ENCODE results near the gene RALGPS1. TPM values are rescaled to one million over a fixed set of nuclear protein-coding genes. Genes with fewer than 3 reads are reported as not detected.

The RALGPS1 gene
- total RNA-seq, 1 donor from 2014 or later, result 21.7 TPM

DNA sequence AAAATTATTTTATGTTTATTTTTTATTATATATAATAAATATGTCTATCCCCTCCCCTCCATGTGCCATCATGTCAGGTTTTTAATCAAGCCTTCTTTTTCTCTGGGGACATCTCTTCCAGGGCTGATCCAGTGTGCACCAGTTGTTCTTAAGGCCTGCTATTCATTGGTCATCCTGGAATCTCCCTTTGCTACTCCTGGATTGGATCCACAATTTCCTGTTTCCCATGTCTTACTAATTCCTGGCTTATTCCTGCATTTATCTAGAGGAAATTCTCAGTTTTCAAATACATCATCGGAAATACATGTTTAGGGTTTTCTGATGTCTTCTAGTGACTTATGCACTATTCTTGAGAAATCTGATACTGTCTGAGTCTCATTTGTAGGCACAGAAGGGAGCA lies 151.0 kb downstream of the RALGPS1 start:
- Mint-ChIP-seq H3K36me3 (ENCODE audit: low read depth) (peaks cover 44% of the 10 kb centered on the region), H3K4me3 (no peak overlapping the region), H3K4me1 (peaks cover 2% of the 10 kb centered on the region), H3K9me3 (no peaks in the 10 kb centered on the region), H3K27ac (no peak overlapping the region), H3K27me3 (no peaks in the 10 kb centered on the region)
- no peak for ATAC-seq (ENCODE audit: low read depth)
- intact Hi-C loops (cut with micrococcal nuclease), result no loop called here
- TF ChIP-seq, protein P1, sequence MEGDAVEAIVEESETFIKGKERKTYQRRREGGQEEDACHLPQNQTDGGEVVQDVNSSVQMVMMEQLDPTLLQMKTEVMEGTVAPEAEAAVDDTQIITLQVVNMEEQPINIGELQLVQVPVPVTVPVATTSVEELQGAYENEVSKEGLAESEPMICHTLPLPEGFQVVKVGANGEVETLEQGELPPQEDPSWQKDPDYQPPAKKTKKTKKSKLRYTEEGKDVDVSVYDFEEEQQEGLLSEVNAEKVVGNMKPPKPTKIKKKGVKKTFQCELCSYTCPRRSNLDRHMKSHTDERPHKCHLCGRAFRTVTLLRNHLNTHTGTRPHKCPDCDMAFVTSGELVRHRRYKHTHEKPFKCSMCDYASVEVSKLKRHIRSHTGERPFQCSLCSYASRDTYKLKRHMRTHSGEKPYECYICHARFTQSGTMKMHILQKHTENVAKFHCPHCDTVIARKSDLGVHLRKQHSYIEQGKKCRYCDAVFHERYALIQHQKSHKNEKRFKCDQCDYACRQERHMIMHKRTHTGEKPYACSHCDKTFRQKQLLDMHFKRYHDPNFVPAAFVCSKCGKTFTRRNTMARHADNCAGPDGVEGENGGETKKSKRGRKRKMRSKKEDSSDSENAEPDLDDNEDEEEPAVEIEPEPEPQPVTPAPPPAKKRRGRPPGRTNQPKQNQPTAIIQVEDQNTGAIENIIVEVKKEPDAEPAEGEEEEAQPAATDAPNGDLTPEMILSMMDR (IDR thresholded peaks at IDR 0.05), result no peak
- DNase-seq, result no peak
- POLR2A ChIA-PET, result no interaction called here
- CTCF ChIA-PET, result no interaction called here

DNA sequence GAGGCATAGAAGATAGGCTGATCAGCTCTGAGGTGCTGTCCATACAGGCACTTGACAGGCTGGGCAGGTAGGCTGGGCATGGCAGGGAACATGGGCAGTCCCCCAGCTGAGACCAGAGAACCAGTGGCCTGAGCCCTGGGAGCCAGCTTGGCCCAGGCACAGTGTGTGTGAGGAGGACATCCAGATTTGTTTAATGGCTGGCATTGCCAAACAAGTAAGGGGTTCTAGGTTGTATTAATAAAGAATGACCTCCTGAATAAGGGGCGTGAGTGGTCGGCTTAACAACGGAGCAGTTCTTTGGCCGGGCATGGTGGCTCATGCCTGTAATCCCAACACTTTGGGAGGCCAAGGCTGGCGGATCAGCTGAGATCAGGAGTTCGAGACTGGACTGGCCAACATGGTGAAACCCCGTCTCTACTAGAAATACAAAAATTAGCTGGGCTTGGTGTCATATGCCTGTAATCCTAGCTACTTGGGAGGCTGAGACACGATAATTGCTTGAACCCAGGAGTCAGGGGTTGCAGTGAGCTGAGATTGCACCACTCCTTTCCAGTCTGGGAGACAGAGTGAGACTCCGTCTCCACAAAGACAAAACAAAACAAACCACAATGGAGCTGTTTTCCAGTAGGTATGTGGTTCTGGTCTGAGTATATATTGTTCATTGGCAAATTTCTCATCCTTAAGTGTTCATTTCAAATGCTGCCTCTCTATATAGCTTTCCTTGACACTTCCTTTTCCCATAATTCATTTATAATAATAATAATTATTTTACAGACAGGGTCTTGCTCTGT lies 151.7 kb downstream of the RALGPS1 start:
- Mint-ChIP-seq H3K4me1 (no peaks in the 10 kb centered on the region), H3K27me3 (no peaks in the 10 kb centered on the region), H3K27ac (no peak overlapping the region), H3K9me3 (peaks cover 3% of the 10 kb centered on the region), H3K4me3 (no peak overlapping the region), H3K36me3 (ENCODE audit: low read depth) (peaks cover 43% of the 10 kb centered on the region)
- DNase-seq, result no peak
- CTCF ChIA-PET, result no interaction called here
- TF ChIP-seq, protein P1 (IDR thresholded peaks at IDR 0.05), result no peak
- ATAC-seq (ENCODE audit: low read depth), result no peak
- POLR2A ChIA-PET, result no interaction called here
- intact Hi-C loops (cut with micrococcal nuclease), result no loop called here

DNA sequence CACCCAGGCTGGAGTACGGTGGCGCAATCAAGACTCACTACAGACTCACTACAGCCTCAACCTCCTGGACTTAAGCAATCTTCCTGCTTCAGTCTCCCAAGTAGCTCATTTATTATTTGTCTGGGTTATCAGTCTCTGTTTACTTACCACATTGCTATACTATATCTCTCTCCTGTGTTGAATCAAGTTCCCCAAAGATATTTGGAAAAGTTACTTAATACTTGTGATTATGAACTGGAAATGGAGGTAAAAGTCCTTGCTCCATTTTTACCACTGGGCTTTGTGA lies 152.2 kb downstream of the RALGPS1 start:
- ATAC-seq (ENCODE audit: low read depth) (no peak), DNase-seq (no peak)
- Mint-ChIP-seq H3K36me3 (ENCODE audit: low read depth) (peaks cover 43% of the 10 kb centered on the region), H3K27me3 (no peaks in the 10 kb centered on the region), H3K27ac (no peak overlapping the region), H3K4me1 (no peaks in the 10 kb centered on the region), H3K9me3 (peaks cover 3% of the 10 kb centered on the region), H3K4me3 (no peak overlapping the region)
- TF ChIP-seq, protein P1 (IDR thresholded peaks at IDR 0.05), result no peak
- POLR2A ChIA-PET, result no interaction called here
- CTCF ChIA-PET, result no interaction called here
- intact Hi-C loops (cut with micrococcal nuclease), result no loop called here

DNA sequence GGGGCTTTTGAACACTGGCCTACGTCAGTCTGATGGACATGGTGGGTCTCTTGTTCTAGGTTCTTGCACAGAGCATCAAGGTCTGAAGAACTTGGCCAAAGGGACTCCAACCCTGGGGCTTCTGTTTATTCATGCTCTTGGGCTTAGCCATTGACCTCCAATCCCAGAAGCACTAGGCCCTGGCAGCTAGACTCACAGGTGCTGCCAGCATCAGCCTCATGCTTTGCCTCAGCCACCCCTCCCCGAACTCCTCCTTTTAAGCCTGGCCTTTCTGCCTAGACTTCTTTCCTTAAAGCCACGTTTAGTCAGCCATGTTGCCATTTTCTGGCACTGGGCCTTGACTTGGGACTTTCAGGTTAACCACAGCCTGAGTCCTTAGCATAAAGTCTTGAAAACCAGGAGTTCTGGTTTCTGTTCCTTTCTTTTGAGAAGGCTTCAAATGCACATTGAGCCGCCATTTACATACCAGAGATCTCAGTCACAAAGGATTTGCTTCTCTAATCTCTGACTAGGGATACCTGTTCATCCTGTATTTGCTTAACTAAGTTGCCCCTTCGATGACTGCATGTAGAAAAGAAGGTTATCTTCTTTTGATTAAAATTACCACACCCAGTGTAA lies 153.1 kb downstream of the RALGPS1 start:
- ChIA-PET CTCF (no interaction called here), POLR2A (no interaction called here)
- TF ChIP-seq, protein P1 (IDR thresholded peaks at IDR 0.05), result no peak
- Mint-ChIP-seq H3K27me3 (no peaks in the 10 kb centered on the region), H3K9me3 (peaks cover 3% of the 10 kb centered on the region), H3K4me3 (no peak overlapping the region), H3K4me1 (no peaks in the 10 kb centered on the region), H3K36me3 (ENCODE audit: low read depth) (peaks cover 50% of the 10 kb centered on the region), H3K27ac (no peak overlapping the region)
- ATAC-seq (ENCODE audit: low read depth) (no peak), DNase-seq (no peak)
- intact Hi-C loops (cut with micrococcal nuclease), result no loop called here

DNA sequence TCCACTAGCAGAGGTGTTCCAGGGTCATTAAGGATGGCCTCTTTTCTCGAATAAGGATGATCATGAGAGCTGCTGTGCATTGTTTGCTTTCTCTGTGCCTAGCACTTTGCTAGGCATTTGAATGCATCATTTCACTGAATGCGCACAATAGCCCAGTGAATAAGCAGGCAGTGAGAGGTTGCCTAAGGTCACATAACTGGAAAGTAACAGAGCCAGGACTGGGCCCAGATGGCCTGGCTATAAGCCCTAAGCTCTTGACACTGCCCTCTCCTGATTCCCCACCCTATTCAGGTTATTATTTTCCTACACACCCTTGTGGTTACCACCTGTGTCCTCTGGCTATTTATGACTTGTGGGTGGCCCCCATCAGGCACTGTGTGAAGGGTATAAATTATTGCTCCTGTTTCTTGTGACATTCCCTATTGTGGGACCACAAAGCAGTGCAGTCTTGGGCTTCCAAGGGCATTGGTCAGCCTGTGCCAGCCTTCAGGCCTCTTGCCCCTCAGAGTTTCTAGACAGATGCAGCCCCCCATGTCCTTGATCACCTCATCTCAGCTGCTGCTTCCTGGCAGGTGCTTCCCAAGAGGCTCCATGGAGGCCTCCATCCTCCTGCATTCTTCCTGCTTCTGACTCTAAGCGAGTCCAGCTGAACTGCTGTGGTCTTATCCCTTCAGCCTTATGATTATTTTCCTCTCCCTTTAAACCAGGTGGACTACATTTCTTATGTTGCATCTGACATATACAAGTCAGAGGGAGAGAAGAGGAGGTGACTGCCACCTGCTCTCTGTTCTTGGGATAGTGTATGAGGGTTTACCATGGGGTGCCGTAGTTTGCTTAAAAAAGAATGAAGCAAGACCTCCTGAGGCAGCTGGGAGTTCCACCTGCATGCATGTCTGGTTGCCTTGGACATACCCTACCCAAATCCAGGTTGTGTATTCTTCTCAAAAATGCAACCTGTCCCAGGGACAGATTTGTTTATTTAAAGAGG lies 160.3 kb downstream of the RALGPS1 start:
- Mint-ChIP-seq H3K4me3 (no peak overlapping the region), H3K9me3 (peaks cover 3% of the 10 kb centered on the region), H3K4me1 (no peaks in the 10 kb centered on the region), H3K27me3 (no peaks in the 10 kb centered on the region), H3K27ac (no peak overlapping the region), H3K36me3 (ENCODE audit: low read depth) (peaks cover 42% of the 10 kb centered on the region)
- intact Hi-C loops (cut with micrococcal nuclease), result no loop called here
- ChIA-PET POLR2A (no interaction called here), CTCF (no interaction called here)
- DNase-seq (no peak), ATAC-seq (ENCODE audit: low read depth) (no peak)
- TF ChIP-seq, protein P1 (IDR thresholded peaks at IDR 0.05), result no peak
